Spleen (tissue), 11 donors: ENCODE results near the gene FOXP1. TPM values are rescaled to one million over a fixed set of nuclear protein-coding genes. Genes with fewer than 3 reads are reported as not detected.

ENCODE experiments used
- DNase-seq: peaks from one replicate; pipeline ENCODE4 v3.0.0-alpha.2; 2020
- H3K27ac ChIP-seq, 8 donors: fragments of 200-600 bp; sonication (generic) in 7 of 8; 1 replicate in 4 of 8; 2 replicates in 4 of 8; pipeline versions ENCODE4 v1.5.0 to v1.8.0; 2016 to 2021; ENCODE audit warnings: inconsistent platforms in 4 of 8, mild to moderate bottlenecking in 4 of 8, moderate library complexity in 1 of 8
- H3K27me3 ChIP-seq, 7 donors: fragments of 200-600 bp; sonication (generic) in 6 of 7; replicated peaks in 1 of 7; 1 replicate in 4 of 7; 2 replicates in 3 of 7; pipeline versions ENCODE4 v1.5.0 to v1.8.0; 2016 to 2021; ENCODE audit warnings: inconsistent platforms in 3 of 7, mild to moderate bottlenecking in 1 of 7
- H3K36me3 ChIP-seq, 6 donors: fragments of 200-600 bp; sonication (generic) in 5 of 6; 1 replicate in 4 of 6; 2 replicates in 2 of 6; pipeline versions ENCODE4 v1.5.0 to v1.8.0; 2016 to 2021; ENCODE audit warnings: inconsistent platforms in 2 of 6
- H3K4me1 ChIP-seq, 6 donors: fragments of 200-600 bp; sonication (generic) in 5 of 6; 1 replicate in 3 of 6; 2 replicates in 3 of 6; pipeline versions ENCODE4 v1.5.0 to v1.8.0; 2016 to 2021; ENCODE audit warnings: inconsistent platforms in 3 of 6
- H3K4me3 ChIP-seq, 8 donors: fragments of 200-600 bp; sonication (generic) in 7 of 8; 1 replicate in 4 of 8; 2 replicates in 4 of 8; pipeline versions ENCODE4 v1.5.0 to v1.8.0; 2016 to 2021; ENCODE audit warnings: inconsistent platforms in 4 of 8, mild to moderate bottlenecking in 4 of 8, moderate library complexity in 2 of 8
- H3K9me3 ChIP-seq, 8 donors: fragments of 200-600 bp; sonication (generic) in 7 of 8; 1 replicate in 4 of 8; 2 replicates in 4 of 8; pipeline versions ENCODE4 v1.5.0 to v1.8.0; 2016 to 2021; ENCODE audit warnings: inconsistent platforms in 4 of 8
- CTCF ChIP-seq, 11 experiments: fragments of 200-600 bp in 7 of 11; fragments of 450-650 bp in 4 of 11; sonication (generic) in 4 of 11; IDR thresholded peaks in 8 of 11; conservative IDR thresholded peaks in 3 of 11; 1 replicate in 7 of 11; 2 replicates in 4 of 11; pipeline versions ENCODE4 v1.4.0 to v1.8.0; 2016 to 2021; ENCODE audit warnings: antibody characterized with exemption in 11 of 11, inconsistent platforms in 4 of 11, mild to moderate bottlenecking in 1 of 11
- POLR2A ChIP-seq, 3 donors: fragments of 450-650 bp; IDR thresholded peaks; one replicate each; pipeline ENCODE4 v1.5.1; 2017; ENCODE audit warnings: antibody characterized with exemption in 3 of 3, mild to moderate bottlenecking in 1 of 3
- POLR2AphosphoS5 ChIP-seq, 3 donors: sonication (generic); formaldehyde crosslinking; IDR thresholded peaks; one replicate each; pipeline ENCODE4 v1.5.1; 2017; ENCODE audit warnings: antibody characterized with exemption in 3 of 3
- WGBS, 5 donors: extraction: QIAGEN DNeasy Blood & Tissue Kit in 3 of 5; methylation state at CpG; one replicate each; pipeline versions ENCODE4 v1.1.5 to v1.1.7; 2013 to 2018; 5-methylcytosine and 5-hydroxymethylcytosine counted together
- intact Hi-C: fragments of 100-400 bp; cut with DNase I; formaldehyde crosslinking; loops from one replicate; pipeline ENCODE4 v1.15.0; 2023; ENCODE audit warnings: low total_unique reads
- polyA plus RNA-seq, 3 donors: library from polyadenylated mRNA; stranded (reverse); fragments of 200-250 nt; gene quantifications; one replicate each; pipeline ENCODE4 v1.2.1, GENCODE V29; 2013
- total RNA-seq, 7 donors: library from RNA; depleted of rRNA in 3 of 7; stranded (reverse); fragments of >200 nt in 3 of 7; fragmentation: NEBNext Ultra II Directional in 4 of 7; extraction: Animal tissue kit (Norgen Biotek cat#: 25700) in 4 of 7; gene quantifications; one replicate each; pipeline versions ENCODE4 v1.1.0 to v1.2.1, GENCODE V29; 2016 to 2021
- donor health status: healthy with polysubstance abuse.
- donor health status: DM: no; HTN: no; CAD: no; lungs with moderate emphysema.
- donor health status: DM: no; HTN: no; CAD: no.
- donor health status: Bipolar disorder and iron deficiency.
- donor health status: healthy.
- donor health status: DM: no; HTN: no; CAD: no.
- donor health status: DM: yes; HTN: yes; CAD: no.

The FOXP1 gene
- total and polyA plus RNA-seq, 10 donors = 11.1 to 202 (median 153) TPM

GRCh38 chr3:71271596-71271995 is 311.9 kb downstream of the FOXP1 start:
- Histone ChIP-seq H3K4me3 (no peak overlapping the region), H3K4me1 (peaks cover 0 to 15% (median 0%) of the 10 kb centered on the region in 6 donors), H3K27me3 (no peaks in the 10 kb centered on the region), H3K27ac (no peak overlapping the region), H3K36me3 (peaks cover 0 to 6% (median 0%) of the 10 kb centered on the region in 6 donors), H3K9me3 (no peaks in the 10 kb centered on the region)
- 85 to 92% (median 87%) methylated on average over 4 of the region's 4 CpGs for WGBS, 5 donors
- intact Hi-C loops = no loop called here
- TF ChIP-seq POLR2A (IDR thresholded peaks at IDR 0.05) = no peak
- TF ChIP-seq POLR2AphosphoS5 (IDR thresholded peaks at IDR 0.05) = no peak
- TF ChIP-seq CTCF (IDR thresholded peaks at IDR 0.05 in 8 of 11, conservative IDR thresholded peaks at IDR 0.05 in 3 of 11) = no peak
- DNase-seq = no peak

GRCh38 chr3:71269906-71270305 is 313.6 kb downstream of the FOXP1 start:
- Histone ChIP-seq H3K9me3 (no peaks in the 10 kb centered on the region), H3K36me3 (peaks cover 0 to 10% (median 0%) of the 10 kb centered on the region in 6 donors), H3K4me1 (peaks cover 0 to 15% (median 0%) of the 10 kb centered on the region in 6 donors), H3K4me3 (no peak overlapping the region), H3K27me3 (no peaks in the 10 kb centered on the region), H3K27ac (no peak overlapping the region)
- intact Hi-C loops = no loop called here
- no peak for DNase-seq
- TF ChIP-seq POLR2A (IDR thresholded peaks at IDR 0.05) (no peak), CTCF (IDR thresholded peaks at IDR 0.05 in 8 of 11, conservative IDR thresholded peaks at IDR 0.05 in 3 of 11) (no peak), POLR2AphosphoS5 (IDR thresholded peaks at IDR 0.05) (no peak)
- 40 to 62% (median 49%) methylated on average over 8 of the region's 8 CpGs for WGBS, 5 donors

- H3K9me3 ChIP-seq = no peaks in the 10 kb centered on the region
- TF ChIP-seq POLR2A (IDR thresholded peaks at IDR 0.05) = no peak
- no peak for TF ChIP-seq CTCF (IDR thresholded peaks at IDR 0.05 in 8 of 11, conservative IDR thresholded peaks at IDR 0.05 in 3 of 11)
- H3K36me3 ChIP-seq = peaks cover 0 to 10% (median 0%) of the 10 kb centered on the region in 6 donors
- no peak overlapping the region for H3K4me3 ChIP-seq
- no peaks in the 10 kb centered on the region for H3K27me3 ChIP-seq
- peaks cover 0 to 15% (median 0%) of the 10 kb centered on the region in 6 donors for H3K4me1 ChIP-seq
- intact Hi-C loops = no loop called here
- DNase-seq = no peak
- 89 to 96% (median 91%) methylated on average over 5 of the region's 5 CpGs for WGBS, 5 donors
- no peak overlapping the region for H3K27ac ChIP-seq
These were observed 315.0 kb downstream of the FOXP1 start for GRCh38 chr3:71268462-71268999.

GRCh38 chr3:71266875-71267274 is 316.7 kb downstream of the FOXP1 start:
- intact Hi-C loops = no loop called here
- DNase-seq = no peak
- Histone ChIP-seq H3K27ac (no peak overlapping the region), H3K27me3 (no peaks in the 10 kb centered on the region), H3K4me1 (peaks cover 0 to 24% (median 3%) of the 10 kb centered on the region in 6 donors), H3K4me3 (no peak overlapping the region), H3K9me3 (no peaks in the 10 kb centered on the region), H3K36me3 (peaks cover 0 to 7% (median 0%) of the 10 kb centered on the region in 6 donors)
- no peak for TF ChIP-seq POLR2A (IDR thresholded peaks at IDR 0.05)
- TF ChIP-seq POLR2AphosphoS5 (IDR thresholded peaks at IDR 0.05) = no peak
- no peak for TF ChIP-seq CTCF (IDR thresholded peaks at IDR 0.05 in 8 of 11, conservative IDR thresholded peaks at IDR 0.05 in 3 of 11)
- WGBS, 5 donors = 69 to 92% (median 87%) methylated on average over 1 of the region's 1 CpG
